ENCODE results near the gene ENTR1. TPM values are rescaled to one million over a fixed set of nuclear protein-coding genes. Genes with fewer than 3 reads are reported as not detected.

ENTR1 gene
- polyA plus RNA-seq, 1 donor from 2014 or later, result 63.7 TPM

GRCh38 chr9:136361047-136361753 lies 49.2 kb downstream of the ENTR1 start:
- Histone ChIP-seq H3K4me2 (ENCODE audit: low read length) (no peak overlapping the region), H3K9me2 (ENCODE audit: insufficient read depth, low read length) (no peaks in the 10 kb centered on the region), H3F3A (ENCODE audit: insufficient read depth, low read length, poor library complexity, severe bottlenecking) (no peaks in the 10 kb centered on the region), H3K27me3 (ENCODE audit: insufficient read depth, low read depth, low read length) (no peaks in the 10 kb centered on the region), H2AFZ (ENCODE audit: low read depth, low read length) (no peak overlapping the region), H3K36me3 (ENCODE audit: insufficient read depth, low read length) (no peaks in the 10 kb centered on the region), H3K9me3 (ENCODE audit: low read length) (no peaks in the 10 kb centered on the region), H3K4me3 (ENCODE audit: low read length) (no peak overlapping the region), H3K27ac (ENCODE audit: low read length) (no peak overlapping the region), H3K9ac (ENCODE audit: low read length) (no peak overlapping the region), H3K79me2 (replicated peaks; ENCODE audit: insufficient read depth, low read length) (no peaks in the 10 kb centered on the region), H4K20me1 (ENCODE audit: insufficient read depth) (no peaks in the 10 kb centered on the region)
- no peak for TF ChIP-seq CTCF (IDR thresholded peaks at IDR 0.05; ENCODE audit: poor library complexity, severe bottlenecking)
- no peak for TF ChIP-seq REST (IDR thresholded peaks at IDR 0.05; ENCODE audit: borderline replicate concordance)
- TF ChIP-seq TAF1 (IDR thresholded peaks at IDR 0.05; ENCODE audit: low read depth), result no peak
- no peak for TF ChIP-seq SMC3 (conservative IDR thresholded peaks at IDR 0.05; ENCODE audit: poor library complexity)
- TF ChIP-seq MXI1 (conservative IDR thresholded peaks at IDR 0.05; ENCODE audit: poor library complexity, severe bottlenecking), result no peak
- TF ChIP-seq EP300 (conservative IDR thresholded peaks at IDR 0.05; ENCODE audit: poor library complexity, severe bottlenecking), result no peak
- TF ChIP-seq EZH2 (IDR thresholded peaks at IDR 0.05; ENCODE audit: borderline replicate concordance, insufficient read depth, low read length, poor library complexity, severe bottlenecking), result no peak

- Histone ChIP-seq H3K4me3 (ENCODE audit: low read length) (no peak overlapping the region), H3K9me2 (ENCODE audit: insufficient read depth, low read length) (no peaks in the 10 kb centered on the region), H3F3A (ENCODE audit: insufficient read depth, low read length, poor library complexity, severe bottlenecking) (no peaks in the 10 kb centered on the region), H3K4me2 (ENCODE audit: low read length) (no peak overlapping the region), H3K36me3 (ENCODE audit: insufficient read depth, low read length) (no peaks in the 10 kb centered on the region), H2AFZ (ENCODE audit: low read depth, low read length) (no peak overlapping the region), H3K27ac (ENCODE audit: low read length) (no peak overlapping the region), H3K9ac (ENCODE audit: low read length) (no peak overlapping the region), H4K20me1 (ENCODE audit: insufficient read depth) (no peaks in the 10 kb centered on the region), H3K27me3 (ENCODE audit: insufficient read depth, low read depth, low read length) (no peaks in the 10 kb centered on the region), H3K79me2 (replicated peaks; ENCODE audit: insufficient read depth, low read length) (no peaks in the 10 kb centered on the region), H3K9me3 (ENCODE audit: low read length) (no peaks in the 10 kb centered on the region)
- TF ChIP-seq REST (IDR thresholded peaks at IDR 0.05; ENCODE audit: borderline replicate concordance), result no peak
- TF ChIP-seq RAD21 (conservative IDR thresholded peaks at IDR 0.05), result no peak
- TF ChIP-seq MXI1 (conservative IDR thresholded peaks at IDR 0.05; ENCODE audit: poor library complexity, severe bottlenecking), result no peak
- TF ChIP-seq SMC3 (conservative IDR thresholded peaks at IDR 0.05; ENCODE audit: poor library complexity), result no peak
- TF ChIP-seq TAF1 (IDR thresholded peaks at IDR 0.05; ENCODE audit: low read depth), result no peak
- TF ChIP-seq EP300 (conservative IDR thresholded peaks at IDR 0.05; ENCODE audit: poor library complexity, severe bottlenecking), result no peak
- no peak for TF ChIP-seq EZH2 (IDR thresholded peaks at IDR 0.05; ENCODE audit: borderline replicate concordance, insufficient read depth, low read length, poor library complexity, severe bottlenecking)
- TF ChIP-seq CTCF (IDR thresholded peaks at IDR 0.05; ENCODE audit: poor library complexity, severe bottlenecking), result no peak
- no peak for TF ChIP-seq POLR2AphosphoS5 (IDR thresholded peaks at IDR 0.05)
Observed at GRCh38 chr9:136359774-136360718, 50.4 kb downstream of the ENTR1 start.

Data from neural cell (in vitro differentiated cells).